ENCODE data around the gene CDHR2. TPM values are rescaled to one million over a fixed set of nuclear protein-coding genes. Genes with fewer than 3 reads are reported as not detected.

CDHR2 gene
- total RNA-seq, 1 donor = not detected

- no peak overlapping the region for H3K4me3 ChIP-seq (ENCODE audit: low read depth, low read length)
- TF ChIP-seq CTCF (IDR thresholded peaks at IDR 0.05; ENCODE audit: insufficient read depth, low read length) = no peak
- DNase-seq (ENCODE audit: low read depth) = no peak
These were observed 8.2 kb upstream of the CDHR2 start for GRCh38 chr5:176540956-176541337.

DNA sequence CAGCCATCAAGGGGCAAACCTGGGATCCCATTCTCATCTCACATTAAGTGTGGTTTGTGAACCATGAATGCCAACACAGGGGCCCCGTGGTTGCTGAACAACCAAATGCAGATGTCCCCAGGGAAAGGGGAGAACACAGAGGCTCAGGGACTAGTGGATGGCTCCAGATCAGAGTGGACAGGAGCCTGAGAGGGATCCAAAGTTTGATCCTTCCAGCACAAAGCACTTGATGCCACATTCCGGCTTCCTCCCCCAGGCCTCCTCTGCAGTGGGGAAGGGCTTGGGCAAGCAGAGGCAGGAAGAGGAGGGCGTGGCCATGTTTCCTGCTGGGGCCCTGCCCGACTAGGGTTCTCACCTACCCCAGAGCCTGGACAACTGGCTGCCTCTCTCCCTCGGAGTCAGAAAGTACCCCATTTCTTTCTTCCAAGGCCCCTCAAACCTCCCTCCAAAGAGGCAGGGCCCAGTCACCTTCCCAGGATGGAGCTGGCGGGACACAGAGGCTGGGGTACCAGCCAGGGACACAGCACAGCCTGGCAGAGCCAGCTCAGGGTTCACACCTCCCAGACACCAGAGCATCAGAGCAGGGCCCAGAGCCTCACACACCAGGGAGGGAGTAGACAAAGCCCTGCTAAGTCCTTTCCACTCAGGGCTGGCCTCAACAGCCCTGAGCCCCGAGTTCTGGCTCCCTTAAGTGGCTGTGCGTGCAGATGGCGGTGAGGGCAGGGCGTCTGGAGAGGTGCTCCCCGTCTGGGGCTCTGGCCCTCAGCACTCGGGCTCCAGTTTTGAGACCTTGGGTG is 7.6 kb upstream of the CDHR2 start:
- TF ChIP-seq CTCF (IDR thresholded peaks at IDR 0.05; ENCODE audit: insufficient read depth, low read length) = no peak
- H3K4me3 ChIP-seq (ENCODE audit: low read depth, low read length) = no peak overlapping the region
- DNase-seq (ENCODE audit: low read depth) = no peak

GRCh38 chr5:176542135-176542595 is 7.0 kb upstream of the CDHR2 start:
- no peak for DNase-seq (ENCODE audit: low read depth)
- H3K4me3 ChIP-seq (ENCODE audit: low read depth, low read length) = peak overlapping the region; percentile 67
- no peak for TF ChIP-seq CTCF (IDR thresholded peaks at IDR 0.05; ENCODE audit: insufficient read depth, low read length)

- no peak for DNase-seq (ENCODE audit: low read depth)
- TF ChIP-seq CTCF (IDR thresholded peaks at IDR 0.05; ENCODE audit: insufficient read depth, low read length) = no peak
- peak overlapping the region; percentile 67 for H3K4me3 ChIP-seq (ENCODE audit: low read depth, low read length)
These were observed 6.3 kb upstream of the CDHR2 start for GRCh38 chr5:176542596-176543427.

GRCh38 chr5:176543428-176544182 is 5.5 kb upstream of the CDHR2 start:
- peak overlapping the region; percentile 67 for H3K4me3 ChIP-seq (ENCODE audit: low read depth, low read length)
- peak; percentile 38 for DNase-seq (ENCODE audit: low read depth)
- TF ChIP-seq CTCF (IDR thresholded peaks at IDR 0.05; ENCODE audit: insufficient read depth, low read length) = no peak

DNA sequence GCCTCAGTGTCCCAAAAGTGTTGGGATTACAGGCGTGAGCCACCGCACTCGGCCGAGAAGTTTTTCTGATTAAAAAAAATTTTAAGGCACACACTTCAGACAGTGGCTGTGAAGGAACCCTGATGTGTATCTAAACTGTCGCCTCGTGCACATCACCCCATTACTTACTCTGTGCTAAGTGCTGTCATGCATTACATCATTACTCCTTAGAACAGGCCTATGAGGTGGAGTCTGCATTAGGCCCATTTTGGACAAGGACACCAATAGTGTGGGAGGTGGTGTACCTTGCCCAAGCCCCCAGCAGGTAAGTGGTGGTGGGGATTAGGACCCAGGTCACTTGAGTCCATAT is 3.8 kb upstream of the CDHR2 start:
- no peak for DNase-seq (ENCODE audit: low read depth)
- TF ChIP-seq CTCF (IDR thresholded peaks at IDR 0.05; ENCODE audit: insufficient read depth, low read length) = no peak
- no peak overlapping the region for H3K4me3 ChIP-seq (ENCODE audit: low read depth, low read length)

Measured in fibroblast of the aortic adventitia (primary cell).